NB4 (cell line): ENCODE data around the gene USP10.

Source experiments
- DNase-seq: peaks from one replicate; pipeline ENCODE4 v3.0.0; 2010; ENCODE audit warnings: low read depth
- H3K4me3 ChIP-seq: one replicate; pipeline ENCODE4 v1.5.1; 2011; ENCODE audit warnings: mild to moderate bottlenecking, low read depth, low read length, moderate library complexity
- CTCF ChIP-seq: IDR thresholded peaks from one replicate; pipeline ENCODE4 v1.5.1; 2012; ENCODE audit warnings: low read depth, low read length
- MAX ChIP-seq: IDR thresholded peaks from 2 replicates; pipeline ENCODE4 v1.6.1; 2011; ENCODE audit warnings: low read depth, low read length
- MYC ChIP-seq: IDR thresholded peaks from 2 replicates; pipeline ENCODE4 v1.6.1; 2011; ENCODE audit warnings: low read depth, low read length
- POLR2A ChIP-seq: IDR thresholded peaks from 2 replicates; pipeline ENCODE4 v1.6.1; 2011; ENCODE audit warnings: mild to moderate bottlenecking; ENCODE audit not compliant: insufficient read length; ENCODE audit errors: extremely low read depth

Gene USP10

GRCh38 chr16:84804326-84804725, 104.5 kb downstream of the USP10 start:
- H3K4me3 ChIP-seq, result no peak overlapping the region
- DNase-seq, result no peak
- TF ChIP-seq MAX (no peak), POLR2A (no peak), CTCF (no peak), MYC (no peak)

- TF ChIP-seq CTCF, result no peak
- no peak for TF ChIP-seq POLR2A
- TF ChIP-seq MYC, result no peak
- no peak for TF ChIP-seq MAX
- peak overlapping the region; percentile 48 for H3K4me3 ChIP-seq
- DNase-seq, result peak; percentile 91
Measured at GRCh38 chr16:84806256-84806889, 106.6 kb downstream of the USP10 start.

- DNase-seq, result no peak
- TF ChIP-seq MYC (no peak), MAX (no peak), POLR2A (no peak), CTCF (no peak)
- H3K4me3 ChIP-seq, result peak overlapping the region; percentile 48
Measured at GRCh38 chr16:84806890-84807258, 107.1 kb downstream of the USP10 start.

- H3K4me3 ChIP-seq, result no peak overlapping the region
- DNase-seq, result no peak
- TF ChIP-seq MAX (no peak), MYC (no peak), CTCF (no peak), POLR2A (no peak)
Measured at GRCh38 chr16:84807776-84808175, 108.0 kb downstream of the USP10 start.

GRCh38 chr16:84808826-84809225, 109.0 kb downstream of the USP10 start:
- no peak overlapping the region for H3K4me3 ChIP-seq
- TF ChIP-seq POLR2A (no peak), CTCF (no peak), MYC (no peak), MAX (no peak)
- DNase-seq, result peak; percentile 56
